Motor neuron (in vitro differentiated cells): ENCODE measurements around the gene PLCXD3. TPM values are rescaled to one million over a fixed set of nuclear protein-coding genes. Genes with fewer than 3 reads are reported as not detected.
"Not testable (repeated sequence)": the region's sequence is repeated elsewhere in the genome, so short reads cannot be mapped to it uniquely, and the experiment has no call there.

ENCODE experiments used
- ATAC-seq, 8 experiments: fragments of 200-7000 bp; cut with Tn5 transposase; replicated peaks in 6 of 8; 2 replicates each; pipeline ENCODE4 v1.8.0; 2021; ENCODE audit warnings: mild to moderate bottlenecking in 8 of 8, moderate library complexity in 8 of 8
- H3K27ac ChIP-seq, 2 donors: fragments of 250-450 bp; sonication (Bioruptor Pico); 2 replicates each; pipeline ENCODE4 v1.9.0; 2021; ENCODE audit warnings: antibody characterized with exemption in 2 of 2, mild to moderate bottlenecking in 2 of 2, moderate library complexity in 1 of 2
- H3K4me1 ChIP-seq, 2 donors: fragments of 250-450 bp; sonication (Bioruptor Pico); replicated peaks in 1 of 2; 2 replicates each; pipeline ENCODE4 v1.6.1; 2021; ENCODE audit warnings: antibody characterized with exemption in 2 of 2, mild to moderate bottlenecking in 2 of 2, moderate library complexity in 1 of 2
- H3K4me3 ChIP-seq, 5 donors: fragments of 250-450 bp; sonication (Bioruptor Pico); 2 replicates each; pipeline ENCODE4 v1.9.0; 2021; ENCODE audit warnings: antibody characterized with exemption in 5 of 5, mild to moderate bottlenecking in 5 of 5, moderate library complexity in 4 of 5
- WGBS, 10 experiments: fragments of 450-650 bp; shearing (Covaris generic); methylation state at CpG; one replicate each; pipeline ENCODE4 v1.0.0; 2022; 5-methylcytosine and 5-hydroxymethylcytosine counted together
- in situ Hi-C, 9 experiments: fragments of 400-800 bp; cut with MboI; loops; one replicate each; pipeline ENCODE4 v1.15.0; 2021; ENCODE audit warnings: low sequenced_read_pairs in 9 of 9, low pct_unique_long_range_greater_than_20kb in 2 of 9; ENCODE audit not compliant: unreplicated experiment in 9 of 9
- total RNA-seq, 8 experiments: library from RNA; unstranded; fragments of 300-600 nt; gene quantifications; 2 replicates each; pipeline versions ENCODE4 v1.2.3 to v1.2.4, GENCODE V29; 2022

The PLCXD3 gene
- total RNA-seq, 8 experiments from 2014 or later = 0.14 to 2.9 (median 0.70) TPM

DNA sequence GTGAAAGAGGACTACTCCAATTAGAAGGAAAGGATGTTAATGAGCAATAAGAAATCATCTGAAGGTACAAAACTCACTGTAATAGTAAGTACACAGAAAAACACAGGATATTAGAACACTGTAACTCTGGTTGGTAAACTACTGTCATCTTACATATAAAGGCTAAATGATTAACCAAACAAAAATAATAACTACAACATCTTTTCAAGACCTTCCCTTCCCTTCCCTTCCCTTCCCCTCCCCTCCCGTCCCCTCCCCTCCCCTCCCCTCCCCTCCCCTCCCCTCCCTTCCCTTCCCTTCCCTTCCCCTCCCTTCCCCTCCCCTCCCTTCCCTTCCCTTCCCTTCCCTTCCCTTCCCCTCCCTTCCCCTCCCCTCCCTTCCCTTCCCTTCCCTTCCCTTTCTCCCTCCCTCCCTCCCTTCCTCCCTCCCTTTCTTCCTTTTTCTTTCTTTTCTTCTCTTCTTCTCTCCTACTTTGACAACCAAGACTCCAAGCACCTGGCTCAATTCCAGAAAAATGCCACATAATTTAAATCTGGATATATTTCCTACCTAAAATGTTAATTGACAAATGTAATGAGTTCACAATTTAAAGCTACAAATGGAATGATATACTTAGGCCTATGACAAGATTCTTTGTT, 38.7 kb downstream of the PLCXD3 start:
- WGBS, 10 experiments = no CpG with 5 or more reads among the region's 1 CpG
- H3K4me3 ChIP-seq, H3K4me1 ChIP-seq, ATAC-seq, in situ Hi-C loops, H3K27ac ChIP-seq: not testable (repeated sequence)

DNA sequence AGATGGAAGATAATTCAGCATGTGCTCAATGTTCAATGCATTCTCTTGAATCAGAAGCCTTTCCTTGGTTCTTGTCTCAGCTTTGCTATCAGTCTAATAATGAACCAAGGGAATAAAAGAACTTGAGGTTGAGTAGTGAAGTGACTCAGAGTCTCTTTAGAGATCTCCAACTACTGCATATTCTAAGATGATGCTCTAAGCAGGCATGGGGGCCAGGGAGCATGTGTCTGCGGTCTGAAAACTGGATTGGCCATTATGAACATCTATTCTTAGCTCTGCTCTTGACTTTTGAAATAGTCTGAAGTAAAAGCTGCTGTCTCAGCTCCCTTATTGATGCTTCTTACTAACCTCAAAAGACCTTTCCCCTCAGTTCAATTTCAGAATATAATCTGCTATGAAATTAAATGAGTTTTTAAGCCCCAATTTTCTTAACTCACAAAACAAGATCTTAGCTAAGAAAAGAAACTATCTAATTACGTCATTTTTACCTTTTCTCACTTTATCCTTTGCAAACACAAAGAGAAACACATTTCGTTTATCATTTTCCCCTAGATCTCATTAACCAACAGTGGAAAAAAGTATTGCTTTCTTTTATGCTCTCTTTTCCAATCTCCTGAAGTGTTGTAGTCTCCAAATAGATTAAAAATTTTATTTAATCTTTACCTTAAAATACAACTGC, 44.8 kb downstream of the PLCXD3 start:
- H3K4me3 ChIP-seq = no peak overlapping the region
- no peaks in the 10 kb centered on the region for H3K4me1 ChIP-seq
- 19 to 88% (median 70%) methylated on average over 2 to 3 of the region's 3 CpGs for WGBS, 10 experiments
- ATAC-seq = peak in 2 of 8 experiments; percentile 38 to 56
- in situ Hi-C loops = no loop called here
- H3K27ac ChIP-seq = no peak overlapping the region

- no peaks in the 10 kb centered on the region for H3K4me1 ChIP-seq
- in situ Hi-C loops = no loop called here
- 86 to 100% (median 100%) methylated on average over 1 of the region's 1 CpG; no CpG with 5 or more reads in 3 of the 10 experiments for WGBS, 10 experiments
- no peak overlapping the region for H3K27ac ChIP-seq
- no peak overlapping the region for H3K4me3 ChIP-seq
- ATAC-seq = no peak
These were observed 50.8 kb downstream of the PLCXD3 start for GRCh38 chr5:41459557-41459956.

GRCh38 chr5:41457094-41457493, 53.3 kb downstream of the PLCXD3 start:
- Histone ChIP-seq H3K4me1 (no peaks in the 10 kb centered on the region), H3K4me3 (no peak overlapping the region), H3K27ac (no peak overlapping the region)
- in situ Hi-C loops = no loop called here
- no peak for ATAC-seq
- WGBS, 10 experiments = 20 to 100% (median 59%) methylated on average over 1 to 2 of the region's 2 CpGs; no CpG with 5 or more reads in 2 of the 10 experiments

- no peak for ATAC-seq
- WGBS, 10 experiments = 29 to 90% (median 63%) methylated on average over 1 to 2 of the region's 2 CpGs; no CpG with 5 or more reads in 3 of the 10 experiments
- in situ Hi-C loops = no loop called here
- H3K4me1 ChIP-seq = no peaks in the 10 kb centered on the region
- H3K4me3 ChIP-seq = no peak overlapping the region
- no peak overlapping the region for H3K27ac ChIP-seq
These were observed 57.9 kb downstream of the PLCXD3 start for GRCh38 chr5:41452506-41452905.

GRCh38 chr5:41447650-41448510, 62.5 kb downstream of the PLCXD3 start:
- 47 to 100% (median 78%) methylated on average over 1 to 3 of the region's 3 CpGs for WGBS, 10 experiments
- no peak for ATAC-seq
- H3K27ac ChIP-seq = no peak overlapping the region
- H3K4me1 ChIP-seq = no peaks in the 10 kb centered on the region
- H3K4me3 ChIP-seq = no peak overlapping the region
- in situ Hi-C loops = no loop called here

GRCh38 chr5:41445937-41446563, 64.4 kb downstream of the PLCXD3 start:
- Histone ChIP-seq H3K4me1 (no peaks in the 10 kb centered on the region), H3K4me3 (no peak overlapping the region), H3K27ac (no peak overlapping the region)
- 40 to 93% (median 82%) methylated on average over 1 to 13 of the region's 16 CpGs; no CpG with 5 or more reads in 2 of the 10 experiments for WGBS, 10 experiments
- ATAC-seq = no peak
- in situ Hi-C loops = no loop called here

GRCh38 chr5:41435276-41435675, 75.1 kb downstream of the PLCXD3 start:
- no peak overlapping the region for H3K27ac ChIP-seq
- in situ Hi-C loops = no loop called here

GRCh38 chr5:41433552-41434181, 76.7 kb downstream of the PLCXD3 start:
- no peak overlapping the region for H3K27ac ChIP-seq
- H3K4me3 ChIP-seq = no peak overlapping the region
- peak in 1 of 8 experiments; percentile 28 for ATAC-seq
- H3K4me1 ChIP-seq = no peaks in the 10 kb centered on the region
- WGBS, 10 experiments = 42 to 72% (median 53%) methylated on average over 1 to 4 of the region's 4 CpGs; no CpG with 5 or more reads in 2 of the 10 experiments
- in situ Hi-C loops = no loop called here

More at GRCh38 chr5:41435276-41435675, 75.1 kb downstream of the PLCXD3 start:
- 75 to 100% (median 90%) methylated on average over 1 of the region's 1 CpG; no CpG with 5 or more reads in 6 of the 10 experiments for WGBS, 10 experiments
- H3K4me1 ChIP-seq = no peaks in the 10 kb centered on the region
- H3K4me3 ChIP-seq = no peak overlapping the region
- ATAC-seq = peak in 1 of 8 experiments; percentile 44

DNA sequence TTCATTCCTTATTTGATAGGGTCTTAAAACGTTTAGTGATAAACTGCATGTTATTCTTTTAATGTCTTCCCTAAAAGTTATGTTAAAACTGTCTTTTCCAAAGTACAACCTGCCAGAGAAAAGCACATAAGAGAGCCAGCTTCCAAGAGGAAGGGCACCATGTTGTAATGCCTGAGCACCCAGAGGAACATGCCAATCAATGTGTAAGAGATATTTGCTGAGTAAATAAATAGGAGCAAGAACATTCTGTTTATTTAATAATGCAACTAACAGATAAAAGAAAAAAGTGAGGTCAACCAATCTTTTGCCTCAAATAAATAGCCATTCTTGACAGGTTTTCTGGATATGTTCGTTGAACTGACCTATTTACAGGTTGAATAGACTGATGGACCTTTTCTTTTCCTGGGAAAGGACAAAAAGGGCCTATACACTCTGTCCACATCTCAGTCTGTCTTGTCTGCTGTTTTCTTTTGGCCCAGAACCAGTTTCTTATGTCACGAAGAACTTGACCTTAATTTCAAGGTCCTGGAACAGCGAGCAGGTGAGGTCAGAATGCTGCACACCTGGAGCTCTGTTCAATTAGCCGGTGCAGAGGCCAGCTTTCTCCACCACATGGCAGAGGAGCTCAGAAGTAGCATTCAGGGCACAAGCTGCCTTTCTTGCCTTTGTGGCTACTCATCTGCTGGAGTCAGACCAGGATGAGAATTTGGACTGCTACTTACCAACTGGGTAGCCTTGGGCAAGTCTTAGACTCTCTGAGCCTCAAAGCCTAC, 77.7 kb downstream of the PLCXD3 start:
- Histone ChIP-seq H3K27ac (no peak overlapping the region), H3K4me1 (no peaks in the 10 kb centered on the region), H3K4me3 (no peak overlapping the region)
- in situ Hi-C loops = no loop called here
- no peak for ATAC-seq
- WGBS, 10 experiments = 28 to 100% (median 75%) methylated on average over 1 to 5 of the region's 5 CpGs

- no peak overlapping the region for H3K27ac ChIP-seq
These were observed 82.9 kb downstream of the PLCXD3 start for GRCh38 chr5:41427505-41427904.

DNA sequence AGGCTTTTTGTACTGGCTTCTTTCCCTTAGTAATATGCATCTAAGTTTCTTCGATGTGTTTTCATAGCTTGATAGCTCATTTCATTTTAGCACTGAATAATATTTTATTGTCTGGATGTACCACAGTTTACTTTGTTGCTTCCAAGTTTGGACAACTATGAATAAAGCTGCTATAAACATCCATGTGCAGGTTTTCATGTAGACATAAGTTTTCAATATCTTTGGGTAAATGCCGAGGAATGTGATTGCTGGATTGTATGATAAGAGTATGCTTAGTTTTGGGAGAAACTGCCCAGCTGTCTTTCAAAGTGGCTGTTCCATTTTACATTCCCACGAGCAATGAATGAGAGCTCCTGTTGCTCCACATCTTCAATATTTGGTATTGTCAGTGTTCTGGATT, 84.7 kb downstream of the PLCXD3 start:
- in situ Hi-C loops = no loop called here
- no peak for ATAC-seq
- Histone ChIP-seq H3K27ac (no peak overlapping the region), H3K4me3 (no peak overlapping the region), H3K4me1 (no peaks in the 10 kb centered on the region)
- 5 to 100% (median 75%) methylated on average over 1 to 3 of the region's 3 CpGs for WGBS, 10 experiments

More at GRCh38 chr5:41427505-41427904, 82.9 kb downstream of the PLCXD3 start:
- H3K4me1 ChIP-seq = no peaks in the 10 kb centered on the region
- no peak for ATAC-seq
- H3K4me3 ChIP-seq = no peak overlapping the region
- in situ Hi-C loops = no loop called here
- WGBS, 10 experiments = 40 to 100% (median 60%) methylated on average over 1 of the region's 1 CpG; no CpG with 5 or more reads in 4 of the 10 experiments
